Activated naive CD4-positive, alpha-beta T cell treated with anti-CD3 and anti-CD28 coated beads, Interleukin-2, amount 10 ng/mL, durations not matched to agents 7 days and 5 days (primary cell): Measurements from ENCODE around the gene SOX15.

ENCODE experiments used
- CTCF ChIA-PET: fragments of 350-600 bp; sonication (Branson Sonifier 250); formaldehyde crosslinking; loops from one replicate; lab custom pipeline; 2021; ENCODE audit warnings: antibody characterized with exemption; lab: Charles Lee
- DNase-seq: peaks from one replicate; pipeline ENCODE4 v3.0.0-alpha.2; 2020
- H3K27ac Mint-ChIP-seq: one replicate; pipeline ENCODE4 v1.8.0; 2021; ENCODE audit warnings: mild to moderate bottlenecking, moderate library complexity, mixed read lengths
- H3K27me3 Mint-ChIP-seq: one replicate; pipeline ENCODE4 v1.8.0; 2021; ENCODE audit warnings: mild to moderate bottlenecking, mixed read lengths
- H3K36me3 Mint-ChIP-seq: one replicate; pipeline ENCODE4 v1.8.0; 2021; ENCODE audit warnings: mixed read lengths
- H3K4me1 Mint-ChIP-seq: one replicate; pipeline ENCODE4 v1.8.0; 2021; ENCODE audit warnings: mixed read lengths
- H3K4me3 Mint-ChIP-seq: one replicate; pipeline ENCODE4 v1.8.0; 2021; ENCODE audit warnings: mild to moderate bottlenecking, moderate library complexity, mixed read lengths
- H3K9me3 Mint-ChIP-seq: one replicate; pipeline ENCODE4 v1.8.0; 2021; ENCODE audit warnings: mixed read lengths

SOX15 gene

DNA sequence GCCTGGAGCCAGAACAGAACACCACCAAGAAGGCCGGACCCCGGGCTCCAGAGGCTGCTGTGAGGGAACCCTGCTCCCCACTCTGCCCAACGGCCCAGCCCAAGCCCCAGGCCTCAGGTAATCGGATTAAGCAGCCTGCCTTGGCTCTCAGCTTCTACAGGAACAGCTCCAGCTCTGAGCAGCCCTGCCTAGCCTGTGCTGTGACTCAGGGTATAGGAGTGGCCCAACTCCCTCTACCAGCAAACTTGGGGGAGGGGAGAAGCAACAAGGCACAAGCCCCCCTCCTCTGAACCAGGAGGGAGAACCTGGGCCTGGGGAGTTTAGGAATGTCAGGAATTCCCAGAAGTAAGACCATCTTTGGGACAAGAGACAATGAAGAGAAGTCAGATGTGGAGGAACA lies 849 bp upstream of the SOX15 start:
- Mint-ChIP-seq H3K27me3 (no peaks in the 10 kb centered on the region), H3K4me3 (no peak overlapping the region), H3K9me3 (no peaks in the 10 kb centered on the region), H3K4me1 (peaks cover 8% of the 10 kb centered on the region), H3K27ac (peak overlapping the region; percentile 74), H3K36me3 (peaks cover 53% of the 10 kb centered on the region)
- no peak for DNase-seq
- CTCF ChIA-PET: interaction anchor here (1.1 to 2.6 kb wide), 6 partner anchors 10 to 235 kb away, joined by 3 to 22 read pairs (median 10); partner anchors contain the start of genes FXR2 and TMEM95

DNA sequence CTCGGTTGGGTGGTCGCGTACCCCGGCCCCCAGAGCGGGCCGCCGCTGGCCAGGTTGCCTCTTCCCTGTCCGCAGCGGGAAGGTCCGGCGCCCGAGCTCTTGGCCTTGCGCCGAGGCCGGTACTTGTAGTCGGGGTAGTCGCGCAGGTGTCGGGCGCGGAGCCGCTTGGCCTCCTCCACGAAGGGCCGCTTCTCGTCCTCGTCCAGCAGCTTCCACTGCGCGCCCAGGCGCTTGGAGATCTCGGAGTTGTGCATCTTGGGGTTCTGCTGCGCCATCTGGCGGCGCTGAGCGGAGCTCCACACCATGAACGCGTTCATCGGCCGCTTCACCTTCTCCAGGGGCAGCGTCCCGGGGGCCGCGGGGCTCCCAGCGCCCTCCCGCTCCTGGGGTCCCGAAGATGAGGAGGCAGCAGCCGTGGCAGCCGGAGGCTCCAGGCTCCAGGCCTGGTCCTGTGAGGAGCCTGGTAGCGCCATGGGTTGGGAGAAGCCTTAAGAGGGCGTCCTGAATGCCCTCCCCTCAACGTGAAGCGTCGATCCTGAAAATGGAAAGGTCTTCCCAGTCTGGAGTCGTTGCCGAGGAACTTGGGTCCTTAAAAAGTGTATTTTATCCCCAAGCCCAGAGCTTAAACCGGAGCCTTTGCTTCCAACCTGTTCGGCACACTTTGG lies 558 bp downstream of the SOX15 start:
- Mint-ChIP-seq H3K27me3 (no peaks in the 10 kb centered on the region), H3K4me1 (peaks cover 22% of the 10 kb centered on the region), H3K4me3 (no peak overlapping the region), H3K27ac (no peak overlapping the region), H3K36me3 (peaks cover 47% of the 10 kb centered on the region), H3K9me3 (no peaks in the 10 kb centered on the region)
- CTCF ChIA-PET: interaction anchor here (0.9 to 2.6 kb wide), 17 partner anchors 9 to 544 kb away, joined by 3 to 22 read pairs (median 4); partner anchors contain the start of genes FXR2 and TMEM95
- peak; percentile 80 for DNase-seq

DNA sequence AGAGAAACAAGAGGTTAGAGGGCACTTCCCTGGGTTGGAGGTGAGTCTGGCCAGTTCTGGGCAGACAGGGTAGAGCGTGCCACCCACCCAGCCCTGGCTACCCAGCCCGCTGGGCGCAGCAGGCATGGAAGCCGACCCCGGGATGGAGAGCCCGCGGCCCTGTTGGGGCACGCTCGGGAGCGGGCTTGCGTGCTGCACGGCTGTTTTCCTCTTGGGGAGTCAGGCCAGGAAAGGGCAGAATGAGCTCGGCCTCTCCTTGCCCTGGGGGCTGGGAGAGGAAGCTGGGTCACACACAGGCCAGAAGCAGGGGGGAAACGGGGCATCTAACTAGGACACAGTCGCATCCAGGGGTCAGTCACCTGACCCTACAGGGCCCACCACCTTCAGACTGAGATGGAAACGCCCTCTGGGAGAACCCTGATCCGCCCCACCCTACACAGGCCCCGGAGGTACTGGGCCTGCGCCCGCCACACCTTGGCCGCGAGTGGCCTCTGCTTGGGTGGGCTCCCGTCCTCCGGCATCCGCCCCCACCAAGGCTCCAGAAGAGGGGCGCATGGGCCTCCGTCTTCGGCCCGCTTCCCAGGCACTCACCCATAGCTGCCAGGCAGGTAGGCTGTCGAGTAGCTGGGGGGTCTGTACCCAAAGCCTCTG lies 1.2 kb downstream of the SOX15 start:
- no peak overlapping the region for H3K4me3 Mint-ChIP-seq
- no peaks in the 10 kb centered on the region for H3K27me3 Mint-ChIP-seq
- H3K4me1 Mint-ChIP-seq: peaks cover 23% of the 10 kb centered on the region
- no peak for DNase-seq
- CTCF ChIA-PET: interaction anchor here (0.9 to 2.6 kb wide), 13 partner anchors 8 to 233 kb away, joined by 3 to 22 read pairs (median 4); partner anchors contain the start of gene TMEM95
- H3K27ac Mint-ChIP-seq: no peak overlapping the region
- peaks cover 42% of the 10 kb centered on the region for H3K36me3 Mint-ChIP-seq
- H3K9me3 Mint-ChIP-seq: no peaks in the 10 kb centered on the region

GRCh38 chr17:7587420-7588151 lies 2.3 kb downstream of the SOX15 start:
- no peaks in the 10 kb centered on the region for H3K27me3 Mint-ChIP-seq
- DNase-seq: no peak
- H3K9me3 Mint-ChIP-seq: no peaks in the 10 kb centered on the region
- no peak overlapping the region for H3K4me3 Mint-ChIP-seq
- peaks cover 31% of the 10 kb centered on the region for H3K4me1 Mint-ChIP-seq
- H3K27ac Mint-ChIP-seq: peak overlapping the region; percentile 67
- CTCF ChIA-PET: interaction anchor here (0.9 to 2.4 kb wide), 2 partner anchors 13 to 27 kb away, joined by 4 to 10 read pairs; partner anchors contain the start of gene SENP3
- peaks cover 39% of the 10 kb centered on the region for H3K36me3 Mint-ChIP-seq

DNA sequence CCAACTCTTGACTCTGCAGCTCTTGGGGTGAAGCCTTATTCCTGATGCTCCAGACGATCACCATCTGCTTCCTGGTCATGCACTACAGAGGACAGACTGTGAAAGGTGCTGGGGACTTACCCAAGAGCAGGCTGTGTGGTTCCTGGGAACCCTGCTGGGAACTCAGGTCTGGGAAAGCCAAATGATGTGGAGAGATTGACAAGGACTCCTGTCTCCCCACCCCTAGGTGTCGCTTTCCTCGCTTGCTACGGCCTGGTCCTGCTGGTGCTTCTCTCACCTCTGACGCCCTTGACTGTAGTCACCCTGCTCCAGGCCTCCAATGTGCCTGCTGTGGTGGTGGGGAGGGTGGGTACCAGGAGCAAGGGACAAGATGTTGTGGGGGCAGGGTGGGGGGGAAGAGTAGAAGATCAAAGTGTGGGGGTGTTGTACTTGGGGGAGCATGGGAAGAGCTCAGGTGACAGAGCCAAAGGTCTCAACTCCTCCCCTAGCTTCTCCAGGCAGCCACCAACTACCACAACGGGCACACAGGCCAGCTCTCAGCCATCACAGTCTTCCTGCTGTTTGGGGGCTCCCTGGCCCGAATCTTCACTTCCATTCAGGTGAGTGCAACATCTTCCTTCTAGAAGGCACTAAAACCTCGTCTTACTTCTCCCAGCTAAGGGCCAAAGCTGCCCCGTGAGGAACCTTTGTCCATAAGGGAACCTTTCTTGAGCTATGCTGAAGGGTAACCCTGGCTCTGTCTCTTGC lies 3.0 kb downstream of the SOX15 start:
- CTCF ChIA-PET: interaction anchor here (0.9 to 2.4 kb wide), 4 partner anchors 9 to 101 kb away, joined by 4 to 13 read pairs (median 9); partner anchors contain the start of genes SENP3, TP53 and WRAP53
- Mint-ChIP-seq H3K27ac (peak overlapping the region; percentile 67), H3K27me3 (no peaks in the 10 kb centered on the region), H3K4me1 (peaks cover 38% of the 10 kb centered on the region), H3K36me3 (peaks cover 38% of the 10 kb centered on the region), H3K9me3 (no peaks in the 10 kb centered on the region), H3K4me3 (no peak overlapping the region)
- DNase-seq: no peak

DNA sequence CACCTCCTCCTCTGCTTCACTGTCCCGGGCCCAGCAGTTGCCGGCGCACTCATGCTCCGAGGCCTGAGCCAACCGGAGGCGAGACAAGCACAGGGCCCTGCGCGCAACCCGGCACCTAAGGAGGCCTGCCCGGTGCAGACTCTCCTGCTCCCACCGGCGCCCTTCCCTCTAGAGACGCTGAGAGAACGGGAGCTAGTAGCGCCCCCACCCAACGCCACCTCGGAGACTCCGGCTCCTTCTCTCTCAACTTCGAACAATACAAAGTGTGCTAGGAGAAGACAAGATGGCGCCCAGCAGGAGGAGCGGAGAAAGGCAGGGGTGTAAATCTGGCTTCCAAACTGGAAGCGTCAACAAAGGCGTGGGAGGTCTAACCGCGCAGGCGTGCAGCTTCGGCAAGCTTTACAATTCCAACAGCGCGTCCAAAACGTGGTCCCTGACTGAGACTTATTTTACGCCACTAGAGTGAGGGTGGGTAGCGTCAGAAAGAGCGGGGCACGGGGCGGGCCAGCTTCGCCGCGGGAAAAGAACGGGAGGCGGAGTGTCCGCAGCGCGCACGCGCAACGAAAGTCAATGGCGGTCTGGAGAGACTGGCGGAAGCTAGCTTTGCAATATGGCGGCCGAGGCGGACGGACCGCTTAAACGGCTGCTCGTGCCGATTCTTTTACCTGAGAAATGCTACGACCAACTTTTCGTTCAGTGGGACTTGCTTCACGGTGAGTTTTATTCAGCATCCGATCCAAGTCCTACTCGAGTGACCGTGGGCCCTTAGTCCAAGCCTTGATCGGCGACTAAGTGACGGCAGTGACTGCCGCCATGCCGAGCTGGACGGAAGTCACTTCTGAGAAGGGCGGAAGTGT lies 6.4 kb downstream of the SOX15 start, which contains the start of gene MPDU1:
Gene MPDU1, plus strand, starts transcription at position 600 of the 857 bp plus-strand sequence. Its CDS starts 11 bp downstream, at position 611.
- Mint-ChIP-seq H3K36me3 (peaks cover 46% of the 10 kb centered on the region), H3K27me3 (no peaks in the 10 kb centered on the region), H3K4me1 (peaks cover 71% of the 10 kb centered on the region), H3K9me3 (no peaks in the 10 kb centered on the region), H3K4me3 (peak within 1 kb of the TSS; percentile 94), H3K27ac (peak within 1 kb of the TSS; percentile 99)
- CTCF ChIA-PET: interaction anchor here (0.8 to 1.8 kb wide), 6 partner anchors 11 to 147 kb away, joined by 3 to 10 read pairs (median 4); partner anchors contain the start of genes FXR2, SENP3 and WRAP53
- DNase-seq: peak; percentile 96

GRCh38 chr17:7582396-7583252 lies 7.3 kb downstream of the SOX15 start:
- H3K36me3 Mint-ChIP-seq: peaks cover 48% of the 10 kb centered on the region
- H3K4me3 Mint-ChIP-seq: peak overlapping the region; percentile 94
- H3K27ac Mint-ChIP-seq: peak overlapping the region; percentile 99
- DNase-seq: no peak
- CTCF ChIA-PET: interaction anchor here (1.3 kb wide), 1 partner anchor 146 kb away, joined by 4 read pairs; no protein-coding TSS in a partner anchor
- no peaks in the 10 kb centered on the region for H3K9me3 Mint-ChIP-seq
- H3K4me1 Mint-ChIP-seq: peaks cover 78% of the 10 kb centered on the region
- H3K27me3 Mint-ChIP-seq: no peaks in the 10 kb centered on the region

DNA sequence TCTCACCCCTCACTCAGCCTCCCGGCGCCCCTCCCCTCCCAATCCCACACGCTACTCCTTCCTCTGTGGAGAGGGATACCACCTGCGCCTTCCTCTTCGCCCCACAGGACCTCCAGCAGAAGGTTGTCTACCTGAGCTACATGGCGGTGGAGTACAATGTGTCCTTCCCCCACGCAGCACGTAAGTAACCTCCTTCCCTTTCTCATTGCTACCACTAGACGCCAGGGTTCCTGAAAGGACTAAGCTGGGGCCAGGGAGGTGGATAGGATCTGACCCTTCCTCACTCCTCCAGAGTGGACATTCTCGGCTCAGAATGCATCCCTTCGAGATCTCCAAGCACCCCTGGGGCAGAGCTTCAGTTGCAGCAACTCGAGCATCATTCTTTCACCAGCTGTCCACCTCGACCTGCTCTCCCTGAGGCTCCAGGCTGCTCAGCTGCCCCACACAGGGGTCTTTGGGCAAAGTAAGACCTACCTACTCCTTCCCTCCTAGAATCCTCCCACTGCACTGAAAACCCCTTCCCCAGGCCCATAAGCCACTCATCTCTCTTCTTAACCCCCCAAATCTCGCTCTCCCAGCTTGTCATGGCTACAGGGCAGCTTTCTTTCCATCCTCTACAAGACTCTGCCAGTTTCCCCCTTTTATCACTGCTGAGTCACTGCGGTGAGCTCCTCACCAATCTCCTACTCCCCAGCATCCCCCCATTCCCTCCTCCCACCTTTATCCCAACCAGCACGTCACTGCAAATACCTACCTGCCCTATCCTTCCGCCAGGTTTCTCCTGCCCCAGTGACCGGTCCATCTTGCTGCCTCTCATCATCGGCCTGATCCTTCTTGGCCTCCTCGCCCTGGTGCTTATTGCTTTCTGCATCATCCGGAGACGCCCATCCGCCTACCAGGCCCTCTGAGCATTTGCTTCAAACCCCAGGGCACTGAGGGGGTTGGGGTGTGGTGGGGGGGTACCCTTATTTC lies 9.0 kb downstream of the SOX15 start:
- Mint-ChIP-seq H3K9me3 (no peaks in the 10 kb centered on the region), H3K4me3 (peak overlapping the region; percentile 11), H3K27me3 (no peaks in the 10 kb centered on the region), H3K4me1 (peaks cover 90% of the 10 kb centered on the region), H3K27ac (peak overlapping the region; percentile 87), H3K36me3 (peaks cover 63% of the 10 kb centered on the region)
- DNase-seq: no peak
- CTCF ChIA-PET: interaction anchor here (1.0 to 1.1 kb wide), 2 partner anchors 9 to 92 kb away, joined by 3 to 6 read pairs; partner anchors contain the start of gene SOX15

DNA sequence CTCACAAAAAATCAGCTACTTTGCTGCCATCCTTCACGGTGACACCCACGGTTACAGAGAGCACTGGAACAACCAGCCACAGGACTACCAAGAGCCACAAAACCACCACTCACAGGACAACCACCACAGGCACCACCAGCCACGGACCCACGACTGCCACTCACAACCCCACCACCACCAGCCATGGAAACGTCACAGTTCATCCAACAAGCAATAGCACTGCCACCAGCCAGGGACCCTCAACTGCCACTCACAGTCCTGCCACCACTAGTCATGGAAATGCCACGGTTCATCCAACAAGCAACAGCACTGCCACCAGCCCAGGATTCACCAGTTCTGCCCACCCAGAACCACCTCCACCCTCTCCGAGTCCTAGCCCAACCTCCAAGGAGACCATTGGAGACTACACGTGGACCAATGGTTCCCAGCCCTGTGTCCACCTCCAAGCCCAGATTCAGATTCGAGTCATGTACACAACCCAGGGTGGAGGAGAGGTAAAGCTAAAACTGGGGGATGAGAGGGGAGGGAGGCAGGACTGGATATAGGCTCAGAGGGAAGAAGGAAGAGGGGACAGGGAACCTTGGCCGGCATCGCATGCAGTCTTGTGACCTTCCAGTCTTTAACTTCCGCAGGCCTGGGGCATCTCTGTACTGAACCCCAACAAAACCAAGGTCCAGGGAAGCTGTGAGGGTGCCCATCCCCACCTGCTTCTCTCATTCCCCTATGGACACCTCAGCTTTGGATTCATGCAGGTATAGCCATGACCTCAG lies 9.9 kb downstream of the SOX15 start:
- DNase-seq: no peak
- H3K36me3 Mint-ChIP-seq: peaks cover 69% of the 10 kb centered on the region
- no peaks in the 10 kb centered on the region for H3K27me3 Mint-ChIP-seq
- peak overlapping the region; percentile 52 for H3K4me3 Mint-ChIP-seq
- no peaks in the 10 kb centered on the region for H3K9me3 Mint-ChIP-seq
- CTCF ChIA-PET: interaction anchor here (1.0 to 1.3 kb wide), 3 partner anchors 10 to 93 kb away, joined by 3 to 6 read pairs (median 3); partner anchors contain the start of genes FXR2 and SOX15
- peak overlapping the region; percentile 87 for H3K27ac Mint-ChIP-seq
- peaks cover 90% of the 10 kb centered on the region for H3K4me1 Mint-ChIP-seq

DNA sequence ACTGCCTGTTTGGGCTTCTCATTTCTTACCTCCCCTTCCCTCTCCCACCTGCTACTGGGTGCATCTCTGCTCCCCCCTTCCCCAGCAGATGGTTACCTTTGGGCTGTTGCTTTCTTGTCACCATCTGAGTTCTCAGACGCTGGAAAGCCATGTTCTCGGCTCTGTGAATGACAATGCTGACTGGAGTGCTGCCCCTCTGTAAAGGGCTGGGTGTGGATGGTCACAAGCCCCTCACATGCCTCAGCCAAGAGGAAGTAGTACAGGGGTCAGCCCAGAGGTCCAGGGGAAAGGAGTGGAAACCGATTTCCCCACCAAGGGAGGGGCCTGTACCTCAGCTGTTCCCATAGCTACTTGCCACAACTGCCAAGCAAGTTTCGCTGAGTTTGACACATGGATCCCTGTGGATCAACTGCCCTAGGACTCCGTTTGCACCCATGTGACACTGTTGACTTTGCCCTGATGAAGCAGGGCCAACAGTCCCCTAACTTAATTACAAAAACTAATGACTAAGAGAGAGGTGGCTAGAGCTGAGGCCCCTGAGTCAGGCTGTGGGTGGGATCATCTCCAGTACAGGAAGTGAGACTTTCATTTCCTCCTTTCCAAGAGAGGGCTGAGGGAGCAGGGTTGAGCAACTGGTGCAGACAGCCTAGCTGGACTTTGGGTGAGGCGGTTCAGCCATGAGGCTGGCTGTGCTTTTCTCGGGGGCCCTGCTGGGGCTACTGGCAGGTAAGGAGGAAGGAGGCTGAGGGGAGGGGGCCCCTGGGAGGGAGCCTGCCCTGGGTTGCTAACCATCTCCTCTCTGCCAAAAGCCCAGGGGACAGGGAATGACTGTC lies 10.7 kb downstream of the SOX15 start, which contains the start of gene CD68:
Gene CD68, plus strand, starts transcription at position 638 of the 833 bp plus-strand sequence. Its CDS starts 40 bp downstream, at position 678.
- Mint-ChIP-seq H3K36me3 (peaks cover 75% of the 10 kb centered on the region), H3K27me3 (no peaks in the 10 kb centered on the region), H3K27ac (peak within 1 kb of the TSS; percentile 87), H3K4me1 (peaks cover 91% of the 10 kb centered on the region), H3K9me3 (no peaks in the 10 kb centered on the region), H3K4me3 (peak within 1 kb of the TSS; percentile 58)
- CTCF ChIA-PET: interaction anchor here (1.2 to 1.3 kb wide), 2 partner anchors 10 to 35 kb away, joined by 3 read pairs; partner anchors contain the start of genes FXR2 and SOX15
- DNase-seq: peak; percentile 64
